Muscle of leg (tissue), 11 donors: Measurements from ENCODE around the gene DPYD. TPM values are rescaled to one million over a fixed set of nuclear protein-coding genes. Genes with fewer than 3 reads are reported as not detected.

ENCODE experiments used
- DNase-seq: peaks from one replicate; pipeline ENCODE4 v3.0.0; 2013
- H3K27ac ChIP-seq: one replicate; pipeline ENCODE4 v1.5.1; 2013; ENCODE audit warnings: mild to moderate bottlenecking, low read length, control low read depth
- H3K27me3 ChIP-seq: one replicate; pipeline ENCODE4 v1.6.1; 2013; ENCODE audit warnings: low read length; ENCODE audit not compliant: control insufficient read depth, insufficient read depth
- H3K36me3 ChIP-seq: one replicate; pipeline ENCODE4 v1.6.1; 2013; ENCODE audit warnings: low read length; ENCODE audit not compliant: control insufficient read depth, insufficient read depth
- H3K4me1 ChIP-seq: one replicate; pipeline ENCODE4 v1.6.1; 2013; ENCODE audit warnings: low read length; ENCODE audit not compliant: control insufficient read depth, insufficient read depth
- H3K4me3 ChIP-seq: one replicate; pipeline ENCODE4 v1.5.1; 2013; ENCODE audit warnings: low read length, control low read depth
- H3K9me3 ChIP-seq: replicated peaks from 2 replicates; pipeline ENCODE4 v1.6.1; 2013; ENCODE audit warnings: low read depth, low read length; ENCODE audit not compliant: control insufficient read depth
- WGBS: methylation state at CpG from one replicate; pipeline ENCODE4 v1.1.5; 2013; ENCODE audit warnings: missing lambda C conversion rate; ENCODE audit not compliant: insufficient coverage; 5-methylcytosine and 5-hydroxymethylcytosine counted together
- polyA plus RNA-seq, 8 donors: library from polyadenylated mRNA; unstranded; fragments of 120-200 nt; gene quantifications; one replicate each; pipeline versions ENCODE4 v1.2.1 to v1.2.3, GENCODE V29; 2013; ENCODE audit warnings: inconsistent platforms in 1 of 8, low replicate concordance in 1 of 8; ENCODE audit not compliant: insufficient read length in 8 of 8, insufficient read depth in 1 of 8
- total RNA-seq: library from RNA; stranded (reverse); fragments of 120-200 nt; gene quantifications from one replicate; pipeline ENCODE4 v1.2.4, GENCODE V29; 2013

DPYD gene
- total and polyA plus RNA-seq, 9 donors = 7.3 to 14.7 (median 9.8) TPM

DNA sequence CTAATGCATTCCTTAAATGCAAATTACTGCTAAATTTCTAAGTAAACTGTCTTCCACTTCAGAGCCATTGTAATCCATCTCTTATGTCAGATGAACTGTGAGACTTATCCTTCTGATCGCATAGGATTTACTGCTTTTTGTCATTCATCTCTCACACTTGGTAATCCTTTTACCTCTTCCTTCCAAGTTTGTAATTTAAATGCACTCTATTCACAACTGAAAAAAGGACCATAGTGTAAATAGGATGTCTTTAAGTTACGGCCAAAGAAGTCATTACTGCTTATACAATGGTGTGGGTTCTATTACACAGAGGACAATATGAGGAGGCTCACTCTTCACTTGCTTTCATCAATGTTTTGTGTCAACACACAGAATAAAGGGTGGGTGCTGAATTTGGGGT lies 806.0 kb downstream of the DPYD start:
- no CpG with 5 or more reads among the region's 2 CpGs for WGBS
- no peak overlapping the region for H3K4me3 ChIP-seq
- H3K9me3 ChIP-seq = no peaks in the 10 kb centered on the region
- H3K27me3 ChIP-seq = no peaks in the 10 kb centered on the region
- H3K36me3 ChIP-seq = no peaks in the 10 kb centered on the region
- H3K27ac ChIP-seq = no peak overlapping the region
- DNase-seq = no peak
- H3K4me1 ChIP-seq = no peaks in the 10 kb centered on the region

DNA sequence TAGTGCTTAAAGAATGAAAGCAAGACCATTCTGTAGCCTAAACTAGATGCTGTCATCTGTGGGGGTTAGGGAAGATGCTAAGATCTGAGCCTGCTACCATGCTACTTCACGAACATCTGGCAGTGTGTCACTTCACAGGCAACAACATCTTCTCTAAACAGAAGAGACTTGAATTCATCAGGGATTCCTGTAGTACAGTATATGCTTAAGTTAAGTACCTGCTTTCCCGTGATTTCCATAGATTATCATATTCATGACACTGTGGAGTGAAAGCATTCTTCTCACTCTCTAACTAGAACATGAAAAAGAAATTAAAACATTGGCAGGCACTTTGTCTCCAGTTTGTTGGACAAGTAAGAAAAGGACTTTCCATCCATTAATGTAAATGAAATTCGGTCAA lies 808.4 kb downstream of the DPYD start:
- no peak overlapping the region for H3K4me3 ChIP-seq
- no peaks in the 10 kb centered on the region for H3K27me3 ChIP-seq
- DNase-seq = no peak
- no peaks in the 10 kb centered on the region for H3K4me1 ChIP-seq
- H3K36me3 ChIP-seq = no peaks in the 10 kb centered on the region
- WGBS = no CpG with 5 or more reads among the region's 3 CpGs
- no peaks in the 10 kb centered on the region for H3K9me3 ChIP-seq
- H3K27ac ChIP-seq = no peak overlapping the region

DNA sequence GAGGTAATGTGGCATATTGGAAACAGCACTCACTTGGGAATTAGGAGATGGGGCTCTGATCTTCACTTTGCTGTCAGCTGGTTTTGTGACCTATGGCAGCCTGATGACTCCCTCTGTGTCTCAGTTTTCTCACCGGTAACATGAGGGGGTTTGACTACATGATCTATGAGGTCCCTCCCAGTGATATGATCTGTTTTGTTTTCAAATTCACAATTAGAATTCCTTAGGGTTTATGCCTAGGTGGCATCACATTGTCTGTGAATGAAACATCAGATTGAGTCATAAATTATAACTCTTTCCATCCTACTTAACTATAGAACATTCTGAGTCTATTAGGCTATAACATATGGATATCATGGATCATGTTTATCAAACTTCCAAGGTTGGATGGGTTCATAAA lies 812.7 kb downstream of the DPYD start:
- no CpG with 5 or more reads among the region's 1 CpG for WGBS
- Histone ChIP-seq H3K36me3 (no peaks in the 10 kb centered on the region), H3K4me1 (no peaks in the 10 kb centered on the region), H3K27me3 (no peaks in the 10 kb centered on the region), H3K4me3 (no peak overlapping the region), H3K9me3 (no peaks in the 10 kb centered on the region), H3K27ac (no peak overlapping the region)
- DNase-seq = no peak

DNA sequence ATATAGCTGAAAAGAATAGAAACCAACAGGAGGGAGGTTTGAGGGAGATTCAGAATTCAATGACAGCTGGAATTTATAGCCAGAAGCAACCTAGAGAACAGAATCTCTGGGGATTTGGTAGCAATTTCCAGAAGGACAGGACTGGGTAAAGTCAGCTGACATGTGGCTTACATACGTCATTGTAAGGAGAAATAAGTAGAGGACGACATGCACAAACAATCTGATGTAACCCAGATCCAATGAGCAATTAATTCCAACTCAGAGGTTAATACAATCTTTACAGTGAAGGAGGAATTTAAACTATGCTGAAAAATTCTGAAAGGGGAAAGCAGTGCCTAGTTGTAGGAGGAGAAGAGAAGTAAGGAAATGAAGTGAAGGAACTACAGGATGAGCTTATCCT lies 815.3 kb downstream of the DPYD start:
- no peaks in the 10 kb centered on the region for H3K4me1 ChIP-seq
- no CpG with 5 or more reads among the region's 2 CpGs for WGBS
- DNase-seq = no peak

DNA sequence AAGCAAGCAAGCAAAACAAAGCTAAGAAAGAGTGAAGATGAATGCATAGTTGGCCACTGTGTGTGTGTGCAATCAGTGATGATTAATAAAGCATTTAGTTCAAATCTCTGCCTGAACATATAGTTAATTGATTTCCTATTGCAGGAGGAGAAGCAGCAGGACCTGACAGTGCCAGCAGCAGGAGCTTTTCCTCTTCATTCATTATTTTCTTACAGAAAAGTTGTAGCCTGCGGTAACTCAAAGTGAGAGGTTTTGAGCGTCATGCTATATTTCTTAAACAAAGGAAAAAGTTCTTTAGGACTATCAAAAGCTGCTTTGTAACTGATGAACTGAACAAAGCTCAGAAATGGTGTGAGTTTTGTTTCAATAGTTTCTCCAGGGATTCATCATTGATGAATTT lies 819.3 kb downstream of the DPYD start:
- no peak overlapping the region for H3K27ac ChIP-seq
- no peaks in the 10 kb centered on the region for H3K4me1 ChIP-seq
- H3K36me3 ChIP-seq = no peaks in the 10 kb centered on the region
- H3K4me3 ChIP-seq = no peak overlapping the region
- DNase-seq = no peak
- H3K9me3 ChIP-seq = no peaks in the 10 kb centered on the region
- no CpG with 5 or more reads among the region's 2 CpGs for WGBS
- H3K27me3 ChIP-seq = no peaks in the 10 kb centered on the region

More for the DNA sequence above, 815.3 kb downstream of the DPYD start:
- no peak overlapping the region for H3K4me3 ChIP-seq
- no peaks in the 10 kb centered on the region for H3K9me3 ChIP-seq
- no peak overlapping the region for H3K27ac ChIP-seq
- H3K36me3 ChIP-seq = no peaks in the 10 kb centered on the region
- H3K27me3 ChIP-seq = no peaks in the 10 kb centered on the region

DNA sequence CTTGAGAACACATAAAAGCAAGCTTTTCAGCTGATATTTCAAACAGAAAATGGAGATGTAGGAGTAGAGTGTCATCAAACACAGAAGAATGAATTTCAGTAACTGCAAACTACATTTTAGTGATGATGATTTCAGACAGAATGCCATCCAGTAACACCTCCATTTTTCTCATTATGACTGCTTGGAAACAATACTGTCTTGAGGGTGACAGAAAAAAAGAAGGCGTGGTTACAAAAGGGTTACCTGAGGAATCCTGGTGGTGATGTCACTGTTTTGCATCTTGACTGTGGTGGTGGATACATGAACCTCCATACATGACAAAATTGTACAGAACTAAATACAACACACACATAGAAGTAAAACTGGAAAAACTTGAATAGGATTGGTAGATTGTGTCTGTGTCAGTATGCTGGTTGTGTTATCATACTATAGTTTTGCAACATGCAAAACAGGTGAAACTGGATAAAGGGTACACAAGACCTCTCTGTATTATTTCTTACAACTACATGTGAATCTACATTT lies 823.4 kb downstream of the DPYD start:
- H3K4me1 ChIP-seq = no peaks in the 10 kb centered on the region
- no peaks in the 10 kb centered on the region for H3K9me3 ChIP-seq
- no peak for DNase-seq
- H3K27me3 ChIP-seq = no peaks in the 10 kb centered on the region
- no CpG with 5 or more reads among the region's 1 CpG for WGBS
- no peak overlapping the region for H3K27ac ChIP-seq
- no peak overlapping the region for H3K4me3 ChIP-seq
- H3K36me3 ChIP-seq = no peaks in the 10 kb centered on the region

DNA sequence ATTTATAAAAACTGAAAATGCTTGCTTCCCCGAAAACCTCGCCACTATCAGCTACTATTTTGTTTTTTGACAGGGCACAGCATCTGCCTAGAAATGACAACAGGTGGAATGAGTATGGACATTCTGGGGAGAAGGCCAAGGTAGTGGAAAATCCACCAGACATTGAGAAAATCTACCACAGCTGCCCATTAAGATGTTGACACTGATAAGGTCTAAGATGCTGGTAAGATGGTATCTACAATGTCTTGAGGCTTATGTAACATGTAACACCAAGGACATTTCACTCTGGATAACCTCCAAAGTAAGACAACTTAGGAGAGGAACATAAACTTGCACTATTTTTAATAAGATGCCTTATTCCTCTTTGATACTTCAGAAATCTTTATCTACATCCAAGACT lies 825.1 kb downstream of the DPYD start:
- Histone ChIP-seq H3K27ac (no peak overlapping the region), H3K36me3 (no peaks in the 10 kb centered on the region), H3K9me3 (no peaks in the 10 kb centered on the region), H3K4me3 (no peak overlapping the region), H3K4me1 (no peaks in the 10 kb centered on the region), H3K27me3 (no peaks in the 10 kb centered on the region)
- no peak for DNase-seq
- WGBS = no CpG with 5 or more reads among the region's 2 CpGs

DNA sequence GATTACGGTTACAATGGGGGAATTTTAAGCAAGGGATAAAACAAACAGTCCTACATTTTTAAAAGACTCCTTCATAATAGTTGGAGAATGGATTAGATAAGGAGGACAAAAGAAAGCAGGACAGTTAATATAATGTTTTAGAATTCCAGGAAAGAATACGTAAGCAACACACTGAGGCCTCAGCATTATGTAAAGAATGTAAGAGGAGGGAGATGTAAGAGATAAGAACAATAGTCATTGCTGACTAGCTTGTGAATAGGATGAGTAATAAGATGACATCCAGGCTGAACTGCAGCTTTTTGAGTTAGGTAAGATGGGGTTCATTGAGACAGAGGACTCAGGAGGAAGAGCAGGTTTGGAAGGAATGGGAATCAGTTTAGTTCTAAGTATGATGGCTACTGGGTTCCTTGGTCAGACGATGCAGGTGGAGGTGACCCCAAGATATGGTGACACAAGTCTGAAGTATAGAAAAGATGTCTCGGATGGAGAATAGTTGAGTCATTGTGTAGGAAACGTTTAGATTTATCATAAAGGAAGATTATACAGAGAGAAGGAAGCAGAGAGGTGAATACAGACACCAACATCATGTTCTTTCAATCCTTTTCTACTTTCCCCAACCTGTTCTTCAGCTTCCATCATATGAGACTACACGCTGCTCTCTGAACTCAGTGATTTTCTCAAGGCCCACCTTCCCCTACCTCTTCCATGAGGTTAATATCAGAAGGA lies 826.4 kb downstream of the DPYD start:
- 90% methylated on average over 2 of the region's 6 CpGs for WGBS
- H3K9me3 ChIP-seq = no peaks in the 10 kb centered on the region
- no peaks in the 10 kb centered on the region for H3K36me3 ChIP-seq
- no peak overlapping the region for H3K4me3 ChIP-seq
- no peaks in the 10 kb centered on the region for H3K4me1 ChIP-seq
- H3K27me3 ChIP-seq = no peaks in the 10 kb centered on the region
- no peak overlapping the region for H3K27ac ChIP-seq
- no peak for DNase-seq

DNA sequence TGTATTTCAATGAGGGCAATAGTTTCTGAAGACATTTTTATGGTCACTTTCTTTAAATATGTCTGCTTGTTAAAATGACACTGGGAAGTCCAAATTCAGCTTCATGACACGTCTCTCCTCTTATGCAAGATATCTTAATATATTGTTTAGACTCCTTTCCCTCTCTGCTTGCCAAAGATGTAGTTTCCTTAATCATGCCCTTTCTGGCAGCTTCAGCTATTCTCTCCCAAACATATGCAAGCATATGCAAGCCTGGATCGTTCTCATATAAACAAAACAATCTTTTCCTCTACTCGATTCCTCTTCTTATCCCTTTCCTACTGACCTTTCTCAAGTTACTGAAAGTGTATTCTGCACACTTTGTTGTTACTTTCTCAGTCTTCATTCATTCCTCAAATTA lies 827.1 kb downstream of the DPYD start:
- no peak overlapping the region for H3K4me3 ChIP-seq
- no peaks in the 10 kb centered on the region for H3K27me3 ChIP-seq
- H3K36me3 ChIP-seq = no peaks in the 10 kb centered on the region
- no peaks in the 10 kb centered on the region for H3K9me3 ChIP-seq
- no peaks in the 10 kb centered on the region for H3K4me1 ChIP-seq
- WGBS = 0% methylated on average over 1 of the region's 3 CpGs
- peak; percentile 22 for DNase-seq
- no peak overlapping the region for H3K27ac ChIP-seq

DNA sequence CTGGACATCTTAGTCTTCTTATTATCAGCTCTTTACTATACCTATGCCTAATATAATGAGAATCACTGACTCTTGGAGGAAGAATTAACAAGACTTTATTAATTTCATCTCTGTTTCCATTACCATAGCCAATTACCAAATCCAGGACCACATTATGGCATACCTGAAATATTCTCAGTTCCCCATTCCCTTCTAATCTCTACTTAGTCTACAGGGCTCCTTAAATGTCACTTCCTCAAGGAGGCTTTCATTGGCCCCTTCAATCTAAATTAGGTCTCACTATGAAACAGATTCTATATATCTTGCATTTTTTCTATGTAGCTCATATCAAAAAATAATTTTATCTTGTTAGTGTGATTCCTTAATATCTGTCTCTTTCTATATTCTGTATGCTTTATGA lies 828.0 kb downstream of the DPYD start:
- Histone ChIP-seq H3K27me3 (no peaks in the 10 kb centered on the region), H3K36me3 (no peaks in the 10 kb centered on the region), H3K9me3 (no peaks in the 10 kb centered on the region), H3K4me3 (no peak overlapping the region), H3K4me1 (no peaks in the 10 kb centered on the region), H3K27ac (no peak overlapping the region)
- no peak for DNase-seq

DNA sequence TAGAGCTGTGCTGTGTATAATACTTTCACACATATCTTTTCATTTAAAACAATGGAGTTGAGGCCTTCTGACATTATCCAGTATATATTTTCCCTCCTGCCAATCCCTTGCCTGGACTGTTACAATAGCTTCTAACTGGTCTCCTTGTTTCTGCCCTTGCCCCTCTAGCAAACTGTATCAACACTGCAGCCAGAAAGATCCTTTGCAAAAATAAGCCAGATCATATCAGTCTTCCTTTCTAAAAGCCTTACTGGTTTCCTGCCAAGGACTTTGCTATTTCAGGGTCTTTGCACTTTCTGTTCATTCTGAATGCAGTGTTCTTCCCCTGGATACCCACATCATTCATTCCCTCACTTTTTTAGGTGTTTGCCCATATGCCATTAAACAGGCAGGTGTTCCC lies 829.2 kb downstream of the DPYD start:
- no peaks in the 10 kb centered on the region for H3K36me3 ChIP-seq
- no peaks in the 10 kb centered on the region for H3K4me1 ChIP-seq
- H3K27ac ChIP-seq = no peak overlapping the region
- no peaks in the 10 kb centered on the region for H3K9me3 ChIP-seq
- no peaks in the 10 kb centered on the region for H3K27me3 ChIP-seq
- no peak for DNase-seq
- no peak overlapping the region for H3K4me3 ChIP-seq
